ENCODE data around the gene LINGO3.

GRCh38 chr19:2303211-2303798, 4.6 kb downstream of the LINGO3 start:
- TF ChIP-seq, protein P1, sequence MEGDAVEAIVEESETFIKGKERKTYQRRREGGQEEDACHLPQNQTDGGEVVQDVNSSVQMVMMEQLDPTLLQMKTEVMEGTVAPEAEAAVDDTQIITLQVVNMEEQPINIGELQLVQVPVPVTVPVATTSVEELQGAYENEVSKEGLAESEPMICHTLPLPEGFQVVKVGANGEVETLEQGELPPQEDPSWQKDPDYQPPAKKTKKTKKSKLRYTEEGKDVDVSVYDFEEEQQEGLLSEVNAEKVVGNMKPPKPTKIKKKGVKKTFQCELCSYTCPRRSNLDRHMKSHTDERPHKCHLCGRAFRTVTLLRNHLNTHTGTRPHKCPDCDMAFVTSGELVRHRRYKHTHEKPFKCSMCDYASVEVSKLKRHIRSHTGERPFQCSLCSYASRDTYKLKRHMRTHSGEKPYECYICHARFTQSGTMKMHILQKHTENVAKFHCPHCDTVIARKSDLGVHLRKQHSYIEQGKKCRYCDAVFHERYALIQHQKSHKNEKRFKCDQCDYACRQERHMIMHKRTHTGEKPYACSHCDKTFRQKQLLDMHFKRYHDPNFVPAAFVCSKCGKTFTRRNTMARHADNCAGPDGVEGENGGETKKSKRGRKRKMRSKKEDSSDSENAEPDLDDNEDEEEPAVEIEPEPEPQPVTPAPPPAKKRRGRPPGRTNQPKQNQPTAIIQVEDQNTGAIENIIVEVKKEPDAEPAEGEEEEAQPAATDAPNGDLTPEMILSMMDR (IDR thresholded peaks at IDR 0.05) = no peak
- no peak for TF ChIP-seq POLR2A (IDR thresholded peaks at IDR 0.05)
